CD14-positive monocyte (primary cell): ENCODE data around the gene GALNT18. TPM values are rescaled to one million over a fixed set of nuclear protein-coding genes. Genes with fewer than 3 reads are reported as not detected.

Source experiments
- DNase-seq, 3 donors: peaks; one replicate each; pipeline ENCODE4 v3.0.0-alpha.2; 2011 to 2022
- H2AFZ ChIP-seq: 2 replicates; pipeline ENCODE4 v1.6.0; 2012; ENCODE audit warnings: mild to moderate bottlenecking, low read depth, low read length, inconsistent platforms; ENCODE audit not compliant: insufficient read depth, poor library complexity, severe bottlenecking
- H3K27ac ChIP-seq, 2 donors: 1 replicate in 1 of 2; 2 replicates in 1 of 2; pipeline ENCODE4 v1.5.1; 2012 to 2013; ENCODE audit warnings: low read length in 2 of 2, control low read depth in 1 of 2, inconsistent platforms in 1 of 2, low read depth in 1 of 2, mild to moderate bottlenecking in 1 of 2
- H3K27me3 ChIP-seq, 2 donors: one replicate each; pipeline versions ENCODE4 v1.6.0 to v1.6.1; 2011 to 2013; ENCODE audit warnings: low read length in 2 of 2; ENCODE audit not compliant: control insufficient read depth in 2 of 2, insufficient read depth in 2 of 2
- H3K36me3 ChIP-seq, 2 donors: replicated peaks in 1 of 2; 1 replicate in 1 of 2; 2 replicates in 1 of 2; pipeline versions ENCODE4 v1.5.1 to v1.6.1; 2012 to 2013; ENCODE audit warnings: low read length in 2 of 2, control low read depth in 1 of 2, inconsistent platforms in 1 of 2, mild to moderate bottlenecking in 1 of 2; ENCODE audit not compliant: insufficient read depth in 2 of 2, control insufficient read depth in 1 of 2
- H3K4me1 ChIP-seq, 2 donors: 1 replicate in 1 of 2; 2 replicates in 1 of 2; pipeline versions ENCODE4 v1.5.1 to v1.6.1; 2012 to 2013; ENCODE audit warnings: low read length in 2 of 2, control low read depth in 1 of 2, inconsistent platforms in 1 of 2, mild to moderate bottlenecking in 1 of 2, moderate library complexity in 1 of 2; ENCODE audit not compliant: insufficient read depth in 2 of 2, control insufficient read depth in 1 of 2
- H3K4me2 ChIP-seq: replicated peaks from 2 replicates; pipeline ENCODE3; 2012; ENCODE audit warnings: low read length, moderate library complexity, mild to moderate bottlenecking; ENCODE audit not compliant: poor library complexity, severe bottlenecking; ENCODE audit errors: extremely low read depth
- H3K4me3 ChIP-seq, 3 experiments: fragments of 200-600 bp in 1 of 3; sonication (generic) in 1 of 3; replicated peaks in 1 of 3; 1 replicate in 2 of 3; 2 replicates in 1 of 3; pipeline ENCODE4 v1.5.1; 2011 to 2013; ENCODE audit warnings: low read length in 3 of 3, mild to moderate bottlenecking in 3 of 3, control low read depth in 2 of 3, low read depth in 2 of 3, inconsistent platforms in 1 of 3, moderate library complexity in 1 of 3
- H3K79me2 ChIP-seq: 2 replicates; pipeline ENCODE4 v1.6.0; 2012; ENCODE audit warnings: mild to moderate bottlenecking, control low read depth, inconsistent platforms, low read length, moderate library complexity; ENCODE audit not compliant: insufficient read depth
- H3K9ac ChIP-seq: 2 replicates; pipeline ENCODE4 v1.6.0; 2017; ENCODE audit warnings: low read length, mild to moderate bottlenecking; ENCODE audit not compliant: insufficient read depth, poor library complexity, severe bottlenecking
- H3K9me3 ChIP-seq, 2 donors: replicated peaks in 1 of 2; 1 replicate in 1 of 2; 2 replicates in 1 of 2; pipeline versions ENCODE4 v1.5.1 to v1.6.1; 2012 to 2013; ENCODE audit warnings: low read length in 2 of 2, control low read depth in 1 of 2; ENCODE audit not compliant: control insufficient read depth in 1 of 2, insufficient read depth in 1 of 2
- H4K20me1 ChIP-seq: 2 replicates; pipeline ENCODE4 v1.6.0; 2012; ENCODE audit warnings: mild to moderate bottlenecking, low read length, control low read depth, moderate library complexity; ENCODE audit not compliant: insufficient read depth
- H3K27ac Mint-ChIP-seq, 7 donors: one replicate each; pipeline ENCODE4 v1.8.0; 2020; ENCODE audit warnings: mild to moderate bottlenecking in 7 of 7, mixed read lengths in 7 of 7, moderate library complexity in 6 of 7, inconsistent platforms in 2 of 7
- H3K27me3 Mint-ChIP-seq, 3 donors: one replicate each; pipeline ENCODE4 v1.8.0; 2021 to 2022; ENCODE audit warnings: low read depth in 3 of 3, mild to moderate bottlenecking in 3 of 3, mixed read lengths in 3 of 3, moderate library complexity in 3 of 3, inconsistent platforms in 1 of 3
- H3K36me3 Mint-ChIP-seq, 2 donors: one replicate each; pipeline ENCODE4 v1.8.0; 2020; ENCODE audit warnings: mixed read lengths in 2 of 2, inconsistent platforms in 1 of 2, mild to moderate bottlenecking in 1 of 2
- H3K4me1 Mint-ChIP-seq: one replicate; pipeline ENCODE4 v1.8.0; 2020; ENCODE audit warnings: mild to moderate bottlenecking, mixed read lengths
- H3K4me3 Mint-ChIP-seq, 2 donors: one replicate each; pipeline ENCODE4 v1.8.0; 2020; ENCODE audit warnings: mild to moderate bottlenecking in 2 of 2, mixed read lengths in 2 of 2, moderate library complexity in 1 of 2
- H3K9me3 Mint-ChIP-seq, 7 donors: one replicate each; pipeline ENCODE4 v1.8.0; 2020 to 2022; ENCODE audit warnings: mixed read lengths in 7 of 7, mild to moderate bottlenecking in 6 of 7, moderate library complexity in 6 of 7, inconsistent platforms in 2 of 7
- CTCF ChIP-seq: fragments of 200-600 bp; IDR thresholded peaks from one replicate; pipeline ENCODE4 v1.8.0; 2022; ENCODE audit warnings: antibody characterized with exemption, mild to moderate bottlenecking
- WGBS: methylation state at CpG from one replicate; pipeline ENCODE4 v1.1.5; 2013; ENCODE audit warnings: missing lambda C conversion rate; ENCODE audit not compliant: insufficient coverage; 5-methylcytosine and 5-hydroxymethylcytosine counted together
- intact Hi-C, 2 donors: fragments of 100-400 bp; cut with micrococcal nuclease; formaldehyde crosslinking; loops; one replicate each; pipeline versions ENCODE4 v1.15.0 to v1.15.1; 2023
- polyA plus RNA-seq, 3 donors: library from polyadenylated mRNA; depleted of rRNA in 1 of 3; unstranded in 2 of 3; stranded (reverse) in 1 of 3; fragments of 300-500 nt in 2 of 3; fragments of >200 nt in 1 of 3; fragmentation: Illumina TruSeq in 2 of 3; gene quantifications; 1 replicate in 2 of 3; 2 replicates in 1 of 3; pipeline ENCODE4 v1.2.3, GENCODE V29; 2012 to 2021

GALNT18 gene
- polyA plus RNA-seq, 3 donors = not detected

GRCh38 chr11:11383995-11384394, 237.8 kb downstream of the GALNT18 start:
- Histone ChIP-seq H3K4me3 (no peak overlapping the region), H3K79me2 (no peaks in the 10 kb centered on the region), H3K4me1 (no peaks in the 10 kb centered on the region), H2AFZ (no peak overlapping the region), H4K20me1 (no peaks in the 10 kb centered on the region), H3K4me2 (no peak overlapping the region), H3K27ac (no peak overlapping the region), H3K9ac (no peak overlapping the region), H3K9me3 (no peaks in the 10 kb centered on the region), H3K27me3 (no peaks in the 10 kb centered on the region), H3K36me3 (no peaks in the 10 kb centered on the region)
- Mint-ChIP-seq H3K36me3 (no peaks in the 10 kb centered on the region), H3K4me3 (no peak overlapping the region), H3K4me1 (no peaks in the 10 kb centered on the region), H3K27ac (no peak overlapping the region), H3K27me3 (peaks cover 6 to 14% (median 10%) of the 10 kb centered on the region in 3 donors), H3K9me3 (peaks cover 0 to 7% (median 0%) of the 10 kb centered on the region in 7 donors)
- TF ChIP-seq CTCF = no peak
- intact Hi-C loops = no loop called here
- WGBS = 100% methylated on average over 1 of the region's 2 CpGs
- no peak for DNase-seq

GRCh38 chr11:11382858-11383532, 238.8 kb downstream of the GALNT18 start:
- H3K4me1 ChIP-seq = no peaks in the 10 kb centered on the region
- no peak for DNase-seq
- H3K4me2 ChIP-seq = no peak overlapping the region
- no peaks in the 10 kb centered on the region for H3K9me3 ChIP-seq
- no peaks in the 10 kb centered on the region for H4K20me1 ChIP-seq
- Mint-ChIP-seq H3K27me3 (peaks cover 6 to 17% (median 7%) of the 10 kb centered on the region in 3 donors), H3K4me1 (no peaks in the 10 kb centered on the region), H3K27ac (no peak overlapping the region), H3K9me3 (peaks cover 0 to 7% (median 0%) of the 10 kb centered on the region in 7 donors), H3K4me3 (no peak overlapping the region), H3K36me3 (no peaks in the 10 kb centered on the region)
- no peak overlapping the region for H3K27ac ChIP-seq
- no peaks in the 10 kb centered on the region for H3K79me2 ChIP-seq
- TF ChIP-seq CTCF = no peak
- H2AFZ ChIP-seq = no peak overlapping the region
- H3K27me3 ChIP-seq = no peaks in the 10 kb centered on the region
- H3K9ac ChIP-seq = no peak overlapping the region
- WGBS = 91% methylated on average over 5 of the region's 7 CpGs
- H3K36me3 ChIP-seq = no peaks in the 10 kb centered on the region
- intact Hi-C loops = no loop called here
- H3K4me3 ChIP-seq = no peak overlapping the region
